Hematopoietic multipotent progenitor cell treated with erythropoietin and hydrocortisone succinate and interleukin-3 and kit ligand, for 4 days (in vitro differentiated cells): ENCODE results near the gene GLIS2.

ENCODE experiments used
- DNase-seq: peaks from one replicate; pipeline ENCODE4 v3.0.0-alpha.2; 2015

GLIS2 gene

GRCh38 chr16:4315186-4316107 lies at the start of gene GLIS2:
Gene GLIS2, plus strand, starts transcription at chr16:4316067. Its CDS starts 16,214 bp downstream, at chr16:4332281.
- DNase-seq, result peak; percentile 45

DNA sequence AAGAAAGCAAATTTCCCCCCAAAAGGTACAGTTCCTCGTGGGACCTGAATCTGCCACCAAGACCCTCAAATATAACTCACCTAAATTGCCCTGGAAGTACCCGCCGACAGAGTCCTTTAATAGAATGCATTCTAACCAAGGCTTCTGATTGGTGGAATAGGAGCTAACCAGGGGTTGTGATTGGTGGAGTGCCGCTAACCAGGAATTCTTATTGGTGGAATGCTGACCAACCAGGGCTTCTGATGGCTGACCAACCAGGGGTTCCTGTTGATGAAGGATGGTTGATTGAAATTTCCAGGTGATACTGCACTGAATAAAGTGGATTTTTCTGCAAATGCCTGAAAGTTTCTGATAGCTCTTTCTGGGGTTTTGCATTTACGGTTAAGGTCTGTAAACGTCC lies 49.5 kb upstream of the GLIS2 start:
- DNase-seq, result peak; percentile 52

- no peak for DNase-seq
Observed at GRCh38 chr16:4270091-4270490, 45.8 kb upstream of the GLIS2 start.

DNA sequence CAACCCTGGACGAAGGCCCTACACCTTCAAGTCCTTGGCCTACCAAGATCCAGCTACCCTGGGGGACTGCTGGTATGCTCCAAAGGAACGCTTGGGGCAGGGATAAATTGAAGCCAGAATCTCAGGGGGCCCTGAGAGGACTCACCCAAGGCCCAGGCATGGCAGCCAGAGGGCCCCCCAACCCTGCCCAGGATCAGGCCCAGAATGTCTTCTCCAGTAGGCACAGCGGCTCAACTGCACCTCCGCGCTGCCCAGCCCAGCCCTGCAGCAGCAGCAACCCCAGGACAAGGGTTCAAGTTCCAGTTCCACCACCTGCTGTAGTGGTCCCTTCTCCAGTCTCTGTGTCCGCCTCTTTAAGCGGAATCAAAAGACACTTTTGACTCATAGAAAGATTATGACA lies 45.3 kb upstream of the GLIS2 start:
- DNase-seq, result no peak

- peak; percentile 98 for DNase-seq
Observed at GRCh38 chr16:4271176-4272113, 44.4 kb upstream of the GLIS2 start.

GRCh38 chr16:4272114-4272956 lies 43.5 kb upstream of the GLIS2 start:
- peak; percentile 80 for DNase-seq

- peak; percentile 83 for DNase-seq
Observed at GRCh38 chr16:4273858-4274311, 42.0 kb upstream of the GLIS2 start.

DNA sequence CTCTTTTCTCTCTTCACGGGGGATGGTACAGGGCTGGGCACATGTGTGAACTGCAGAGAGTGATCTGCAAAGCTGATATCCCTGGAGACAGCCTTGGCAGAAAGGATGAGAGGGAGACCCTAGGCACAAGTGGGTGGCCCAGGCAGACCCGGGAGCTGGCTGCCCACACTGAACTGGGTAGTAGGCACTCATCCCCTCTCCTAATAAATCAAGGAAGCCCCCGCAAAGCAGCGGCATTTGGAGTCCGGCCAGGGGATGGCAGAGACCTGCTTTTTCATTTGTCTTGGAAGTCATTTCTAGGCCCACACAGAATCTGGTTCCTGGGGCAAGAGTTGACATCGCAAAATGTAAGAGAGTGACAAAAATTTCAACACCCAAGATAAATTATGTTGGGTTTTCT lies 40.0 kb upstream of the GLIS2 start:
- DNase-seq, result no peak

GRCh38 chr16:4277987-4278513 lies 37.8 kb upstream of the GLIS2 start:
- no peak for DNase-seq

- no peak for DNase-seq
Observed at GRCh38 chr16:4280625-4281024, 35.2 kb upstream of the GLIS2 start.

DNA sequence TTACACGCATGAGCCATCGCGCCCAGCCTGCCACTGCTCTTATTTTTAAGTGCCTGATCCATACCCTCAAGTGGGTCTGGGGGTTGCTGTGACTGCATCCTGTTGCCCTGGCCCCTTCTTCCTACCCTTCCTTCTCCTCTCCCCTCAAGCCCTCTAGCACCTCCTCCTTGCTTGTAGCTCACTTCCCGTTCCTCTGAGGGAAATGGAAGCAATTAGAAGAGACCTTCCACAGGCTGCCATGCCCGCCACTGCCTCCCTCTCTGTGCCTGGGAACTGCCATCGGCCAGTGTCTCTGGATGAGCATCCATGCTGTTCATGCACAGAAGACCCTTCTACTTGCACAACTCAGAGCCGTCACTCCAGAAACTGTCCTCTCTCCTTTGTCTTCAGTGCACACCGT lies 32.4 kb upstream of the GLIS2 start:
- no peak for DNase-seq

GRCh38 chr16:4283939-4284338 lies 31.9 kb upstream of the GLIS2 start:
- no peak for DNase-seq

- DNase-seq, result no peak
Observed at GRCh38 chr16:4285167-4285566, 30.7 kb upstream of the GLIS2 start.

- peak; percentile 86 for DNase-seq
Observed at GRCh38 chr16:4288148-4288921, 27.5 kb upstream of the GLIS2 start.

DNA sequence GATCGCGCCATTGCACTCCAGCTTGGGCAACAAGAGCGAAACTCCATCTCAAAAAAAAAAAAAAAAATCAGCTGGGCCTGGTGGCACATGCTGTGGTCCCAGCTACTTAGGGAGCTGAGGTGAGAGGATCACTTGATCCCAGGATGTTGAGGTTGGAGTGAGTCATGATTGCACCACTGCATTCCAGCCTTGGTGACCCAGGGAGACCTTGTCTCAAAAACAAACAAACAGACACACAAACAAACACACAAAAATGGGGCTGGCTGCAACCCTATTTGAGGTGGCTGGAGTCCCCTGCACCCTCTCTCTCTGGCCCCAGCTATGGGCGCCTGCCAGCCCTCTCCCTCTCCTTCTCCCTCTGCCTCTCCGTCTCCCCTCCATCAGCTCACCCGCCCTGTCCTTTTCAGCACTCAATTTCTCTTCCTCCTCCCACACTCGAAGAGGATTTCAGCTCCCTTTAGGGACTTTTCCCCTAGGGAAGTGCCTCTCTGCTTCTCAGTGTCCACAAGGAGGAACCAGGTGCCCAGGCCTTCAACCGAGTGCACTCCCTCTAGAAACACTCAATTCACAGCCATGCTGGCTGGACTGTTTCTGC lies 25.5 kb upstream of the GLIS2 start:
- no peak for DNase-seq

- no peak for DNase-seq
Observed at GRCh38 chr16:4291699-4292098, 24.2 kb upstream of the GLIS2 start.

DNA sequence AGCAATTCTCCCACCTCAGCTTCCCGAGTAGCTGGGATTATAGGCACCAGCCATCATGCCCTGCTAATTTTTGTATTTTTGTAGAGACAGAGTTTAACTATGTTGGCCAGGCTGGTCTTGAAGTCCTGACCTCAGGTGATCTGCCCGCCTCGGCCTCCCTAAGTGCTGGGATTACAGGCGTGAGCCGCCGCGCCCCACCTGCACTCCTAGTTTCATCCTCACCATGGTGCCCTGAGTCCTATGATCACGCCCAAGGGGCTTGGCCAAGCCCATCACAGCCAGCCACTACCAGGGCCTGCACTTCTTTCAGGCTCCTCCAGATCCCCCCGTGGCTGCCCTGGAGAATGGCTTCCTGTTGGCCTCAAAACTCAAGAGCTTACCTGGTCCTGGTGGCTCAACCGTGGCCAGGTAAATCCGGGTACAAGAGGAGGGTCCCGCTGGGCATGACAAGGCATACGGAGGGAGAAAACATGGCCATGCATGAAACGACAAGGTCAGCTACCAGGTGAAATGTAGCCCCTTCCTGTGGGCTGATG lies 22.6 kb upstream of the GLIS2 start:
- no peak for DNase-seq

- peak; percentile 25 for DNase-seq
Observed at GRCh38 chr16:4293822-4294457, 21.9 kb upstream of the GLIS2 start.

- DNase-seq, result no peak
Observed at GRCh38 chr16:4295581-4295980, 20.3 kb upstream of the GLIS2 start.

GRCh38 chr16:4297480-4297879 lies 18.4 kb upstream of the GLIS2 start:
- DNase-seq, result no peak
